Measurements from ENCODE around the gene DTNBP1. TPM values are rescaled to one million over a fixed set of nuclear protein-coding genes. Genes with fewer than 3 reads are reported as not detected.

DTNBP1 gene
- total RNA-seq, 1 experiment from 2014 or later: 20.7 TPM

DNA sequence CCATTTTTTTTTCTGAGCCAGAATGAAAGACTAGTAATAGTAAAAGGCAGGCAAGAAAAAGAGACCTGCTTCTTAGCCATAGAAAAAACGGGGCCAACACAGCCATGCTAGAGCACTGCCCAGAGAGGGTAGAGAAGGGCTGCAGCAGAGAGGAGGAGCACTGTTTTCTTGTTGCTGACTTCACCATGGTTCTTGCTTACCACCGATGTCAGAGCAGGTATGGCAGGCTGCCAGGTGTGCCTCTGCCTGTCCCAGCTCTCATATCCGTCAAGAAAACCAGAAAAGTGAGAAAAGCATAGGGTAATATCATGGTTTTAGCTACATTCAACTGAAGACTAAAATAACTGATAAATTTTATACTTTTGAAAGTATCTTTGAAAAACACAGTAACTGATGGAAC, 60.7 kb downstream of the DTNBP1 start:
- Mint-ChIP-seq H3K27me3 (ENCODE audit: insufficient read depth, unreplicated experiment) (no peaks in the 10 kb centered on the region), H3K9me3 (ENCODE audit: unreplicated experiment) (no peaks in the 10 kb centered on the region), H3K36me3 (ENCODE audit: insufficient read depth, unreplicated experiment) (no peaks in the 10 kb centered on the region), H3K4me3 (ENCODE audit: unreplicated experiment) (no peak overlapping the region), H3K4me1 (ENCODE audit: low read depth, unreplicated experiment) (no peaks in the 10 kb centered on the region), H3K27ac (ENCODE audit: unreplicated experiment) (no peak overlapping the region)
- BruUV-seq (replicated peaks): no TSS peak
- Histone ChIP-seq H3K4me1 (no peaks in the 10 kb centered on the region), H3K36me3 (ENCODE audit: control insufficient read depth, insufficient read depth, low read length) (no peaks in the 10 kb centered on the region), H3K27me3 (replicated peaks; ENCODE audit: control insufficient read depth, insufficient read depth, low read length) (no peaks in the 10 kb centered on the region), H3K4me3 (ENCODE audit: low read depth, low read length) (no peak overlapping the region), H3K9me3 (no peaks in the 10 kb centered on the region)
- DNase-seq: no peak
- TF ChIP-seq, protein P1, sequence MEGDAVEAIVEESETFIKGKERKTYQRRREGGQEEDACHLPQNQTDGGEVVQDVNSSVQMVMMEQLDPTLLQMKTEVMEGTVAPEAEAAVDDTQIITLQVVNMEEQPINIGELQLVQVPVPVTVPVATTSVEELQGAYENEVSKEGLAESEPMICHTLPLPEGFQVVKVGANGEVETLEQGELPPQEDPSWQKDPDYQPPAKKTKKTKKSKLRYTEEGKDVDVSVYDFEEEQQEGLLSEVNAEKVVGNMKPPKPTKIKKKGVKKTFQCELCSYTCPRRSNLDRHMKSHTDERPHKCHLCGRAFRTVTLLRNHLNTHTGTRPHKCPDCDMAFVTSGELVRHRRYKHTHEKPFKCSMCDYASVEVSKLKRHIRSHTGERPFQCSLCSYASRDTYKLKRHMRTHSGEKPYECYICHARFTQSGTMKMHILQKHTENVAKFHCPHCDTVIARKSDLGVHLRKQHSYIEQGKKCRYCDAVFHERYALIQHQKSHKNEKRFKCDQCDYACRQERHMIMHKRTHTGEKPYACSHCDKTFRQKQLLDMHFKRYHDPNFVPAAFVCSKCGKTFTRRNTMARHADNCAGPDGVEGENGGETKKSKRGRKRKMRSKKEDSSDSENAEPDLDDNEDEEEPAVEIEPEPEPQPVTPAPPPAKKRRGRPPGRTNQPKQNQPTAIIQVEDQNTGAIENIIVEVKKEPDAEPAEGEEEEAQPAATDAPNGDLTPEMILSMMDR (IDR thresholded peaks at IDR 0.05; ENCODE audit: insufficient read depth in 1 of 2, low read depth in 1 of 2, low read length in 1 of 2, severe bottlenecking in 1 of 2, unreplicated experiment in 1 of 2): no peak
- ChIA-PET CTCF (no interaction called here), POLR2A (no interaction called here)
- intact Hi-C loops (cut with micrococcal nuclease; ENCODE audit: unreplicated experiment): no loop called here

DNA sequence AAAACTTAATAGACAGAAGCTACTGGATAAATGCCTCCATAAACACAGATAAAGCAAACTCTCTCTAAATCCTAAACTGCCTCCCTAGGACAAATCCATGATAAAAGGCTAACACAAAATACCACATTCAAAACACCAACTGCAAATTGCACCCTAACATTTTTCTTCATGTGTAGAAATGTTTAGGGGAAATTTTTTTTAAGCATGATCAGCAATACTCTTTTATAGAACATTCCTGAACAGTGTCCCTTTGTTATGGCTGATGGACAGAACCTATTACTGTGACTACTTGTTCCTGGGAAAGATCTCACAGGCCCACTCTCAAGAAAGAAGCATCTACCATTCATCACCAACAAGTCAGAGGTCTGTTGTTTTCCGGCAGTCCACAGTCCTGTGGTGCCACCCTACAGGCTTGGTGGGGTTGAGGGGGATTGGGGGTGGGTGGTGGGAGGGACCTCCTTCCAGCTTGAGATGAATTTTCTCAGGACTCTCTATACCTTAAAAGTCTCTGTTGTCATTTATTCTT, 64.5 kb downstream of the DTNBP1 start:
- H3K4me3 ChIP-seq (ENCODE audit: low read depth, low read length): no peak overlapping the region
- ChIA-PET POLR2A (no interaction called here), CTCF (no interaction called here)
- H3K27me3 ChIP-seq (replicated peaks; ENCODE audit: control insufficient read depth, insufficient read depth, low read length): no peaks in the 10 kb centered on the region
- no peaks in the 10 kb centered on the region for H3K9me3 ChIP-seq
- no TSS peak for BruUV-seq (replicated peaks)
- Mint-ChIP-seq H3K36me3 (ENCODE audit: insufficient read depth, unreplicated experiment) (peaks cover 5% of the 10 kb centered on the region), H3K4me1 (ENCODE audit: low read depth, unreplicated experiment) (no peaks in the 10 kb centered on the region), H3K27ac (ENCODE audit: unreplicated experiment) (no peak overlapping the region), H3K27me3 (ENCODE audit: insufficient read depth, unreplicated experiment) (no peaks in the 10 kb centered on the region), H3K9me3 (ENCODE audit: unreplicated experiment) (no peaks in the 10 kb centered on the region), H3K4me3 (ENCODE audit: unreplicated experiment) (no peak overlapping the region)
- intact Hi-C loops (cut with micrococcal nuclease; ENCODE audit: unreplicated experiment): no loop called here
- no peak for DNase-seq
- no peaks in the 10 kb centered on the region for H3K36me3 ChIP-seq (ENCODE audit: control insufficient read depth, insufficient read depth, low read length)
- TF ChIP-seq, protein P1 (IDR thresholded peaks at IDR 0.05; ENCODE audit: insufficient read depth in 1 of 2, low read depth in 1 of 2, low read length in 1 of 2, severe bottlenecking in 1 of 2, unreplicated experiment in 1 of 2): no peak
- no peaks in the 10 kb centered on the region for H3K4me1 ChIP-seq

DNA sequence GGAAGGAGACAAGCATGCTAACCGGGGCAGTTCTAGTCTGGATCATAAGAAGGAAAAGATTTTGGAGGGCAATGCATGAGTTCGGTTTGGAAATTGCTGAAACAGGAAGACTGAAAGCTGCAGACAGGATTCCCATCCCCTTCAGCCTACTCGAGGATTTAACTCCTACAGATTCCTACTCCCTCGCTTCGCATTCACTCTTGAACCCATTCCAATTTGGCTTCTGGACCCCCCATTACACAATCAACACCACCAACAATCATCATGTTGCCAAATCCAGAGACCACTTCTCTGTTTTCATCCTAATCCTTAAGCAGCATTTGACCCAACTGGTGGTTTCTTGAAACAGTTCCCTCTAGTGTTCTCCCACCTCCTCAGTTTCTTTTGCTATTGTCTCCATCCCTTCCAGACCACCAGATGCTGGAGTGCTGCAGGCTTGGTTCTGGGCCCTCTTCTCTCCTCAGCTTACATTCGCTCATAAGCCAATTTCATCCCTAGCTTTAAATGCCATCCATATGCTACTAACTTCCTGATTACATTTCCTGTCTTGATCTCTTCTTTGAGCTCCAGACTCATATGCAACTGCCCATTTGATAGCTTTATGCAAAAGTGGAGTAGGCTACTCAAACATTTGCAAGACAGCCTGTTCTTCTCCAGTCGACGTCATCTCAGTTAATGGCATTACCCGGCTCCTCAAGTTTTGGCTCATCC, 66.5 kb downstream of the DTNBP1 start:
- no peaks in the 10 kb centered on the region for H3K9me3 ChIP-seq
- H3K27ac Mint-ChIP-seq (ENCODE audit: unreplicated experiment): no peak overlapping the region
- no peaks in the 10 kb centered on the region for H3K4me1 ChIP-seq
- H3K27me3 Mint-ChIP-seq (ENCODE audit: insufficient read depth, unreplicated experiment): no peaks in the 10 kb centered on the region
- H3K4me1 Mint-ChIP-seq (ENCODE audit: low read depth, unreplicated experiment): no peaks in the 10 kb centered on the region
- H3K36me3 ChIP-seq (ENCODE audit: control insufficient read depth, insufficient read depth, low read length): no peaks in the 10 kb centered on the region
- POLR2A ChIA-PET: no interaction called here
- H3K4me3 Mint-ChIP-seq (ENCODE audit: unreplicated experiment): no peak overlapping the region
- intact Hi-C loops (cut with micrococcal nuclease; ENCODE audit: unreplicated experiment): no loop called here
- CTCF ChIA-PET: no interaction called here
- H3K36me3 Mint-ChIP-seq (ENCODE audit: insufficient read depth, unreplicated experiment): peaks cover 5% of the 10 kb centered on the region
- no peaks in the 10 kb centered on the region for H3K27me3 ChIP-seq (replicated peaks; ENCODE audit: control insufficient read depth, insufficient read depth, low read length)
- DNase-seq: no peak
- H3K4me3 ChIP-seq (ENCODE audit: low read depth, low read length): no peak overlapping the region
- BruUV-seq (replicated peaks): no TSS peak
- TF ChIP-seq, protein P1 (IDR thresholded peaks at IDR 0.05; ENCODE audit: insufficient read depth in 1 of 2, low read depth in 1 of 2, low read length in 1 of 2, severe bottlenecking in 1 of 2, unreplicated experiment in 1 of 2): no peak
- H3K9me3 Mint-ChIP-seq (ENCODE audit: unreplicated experiment): no peaks in the 10 kb centered on the region

All from Caco-2 (cell line).